Skin epidermis (tissue), 12 donors: ENCODE data around the gene CKMT1B.
"Not testable (repeated sequence)": the region's sequence is repeated elsewhere in the genome, so short reads cannot be mapped to it uniquely, and the experiment has no call there.

ENCODE experiments used
- H3K27ac ChIP-seq, 21 experiments: fragments of 200-600 bp; sonication (generic) in 11 of 21; one replicate each; pipeline ENCODE4 v1.5.0; 2020; ENCODE audit warnings: mild to moderate bottlenecking in 3 of 21, inconsistent platforms in 2 of 21, moderate library complexity in 2 of 21
- H3K4me3 ChIP-seq, 7 experiments: fragments of 200-600 bp; sonication (generic) in 2 of 7; one replicate each; pipeline ENCODE4 v1.5.0; 2020; ENCODE audit warnings: inconsistent platforms in 2 of 7, mild to moderate bottlenecking in 2 of 7, moderate library complexity in 1 of 7

The CKMT1B gene

DNA sequence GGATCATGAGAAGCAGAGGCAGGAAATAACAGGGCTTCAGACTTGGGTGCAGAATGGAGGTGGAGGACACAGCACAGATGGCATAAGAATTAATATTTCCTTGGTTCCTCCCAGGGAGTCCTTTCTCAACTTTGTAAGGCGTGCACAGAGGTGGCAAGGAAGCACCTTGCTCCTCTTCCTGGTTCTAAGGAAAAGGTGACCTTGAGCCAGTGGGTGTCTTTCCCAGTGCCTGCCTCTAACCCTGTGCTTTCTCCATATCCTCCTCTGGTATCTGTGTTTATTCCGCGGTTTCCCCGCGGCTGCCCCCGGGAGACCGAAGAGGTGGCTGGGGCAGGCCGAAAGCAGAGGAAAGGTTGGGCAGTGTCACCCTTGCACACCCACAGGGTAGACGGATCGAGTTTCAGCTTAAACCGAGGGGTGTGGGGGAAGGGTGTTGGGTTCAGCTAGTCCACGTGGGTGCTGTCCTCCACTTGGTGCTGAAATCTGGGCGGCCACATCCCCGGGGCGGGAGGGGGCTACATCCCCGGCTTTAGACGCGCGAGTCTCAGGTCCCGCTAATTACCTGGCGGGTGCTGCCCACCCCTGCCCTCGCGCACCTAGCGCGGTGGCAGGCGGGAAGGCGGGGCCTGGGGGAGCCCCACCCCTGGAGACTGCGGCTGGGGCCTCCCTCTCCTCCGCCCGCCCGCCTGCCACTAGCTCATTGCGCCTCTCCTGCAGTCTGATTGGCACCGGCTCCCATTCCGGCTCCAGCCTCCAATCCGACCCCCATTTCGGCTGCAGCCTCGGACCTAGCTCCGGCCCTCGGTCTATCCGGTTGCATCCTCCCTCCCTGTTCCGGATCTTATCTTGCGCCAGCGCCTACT lies at the start of gene CKMT1B:
CKMT1B (plus strand) TSS at position 700 of the 863 bp plus-strand sequence. CDS start 192 bp downstream, outside the sequence.
- not testable (repeated sequence) for H3K27ac ChIP-seq, H3K4me3 ChIP-seq

DNA sequence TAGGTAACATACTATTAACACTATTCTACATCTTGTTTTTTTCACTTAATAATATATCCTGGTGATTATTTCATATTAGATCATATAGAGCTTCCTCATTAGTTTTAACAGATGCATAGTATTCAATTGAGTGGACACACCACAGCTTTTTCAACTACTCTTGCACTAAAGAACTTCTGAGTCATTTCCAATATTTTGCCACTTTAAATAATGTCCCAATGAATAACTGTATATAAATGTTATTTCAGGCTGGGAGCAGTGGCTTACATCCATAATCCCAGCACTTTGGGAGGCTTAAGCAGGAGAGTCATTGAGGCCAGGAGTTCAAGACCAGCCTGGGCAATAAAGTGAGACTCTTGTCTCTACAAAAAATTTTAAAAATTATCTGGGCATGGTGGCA lies 49.6 kb upstream of the CKMT1B start:
- Histone ChIP-seq H3K4me3 (no peak overlapping the region), H3K27ac (no peak overlapping the region)

DNA sequence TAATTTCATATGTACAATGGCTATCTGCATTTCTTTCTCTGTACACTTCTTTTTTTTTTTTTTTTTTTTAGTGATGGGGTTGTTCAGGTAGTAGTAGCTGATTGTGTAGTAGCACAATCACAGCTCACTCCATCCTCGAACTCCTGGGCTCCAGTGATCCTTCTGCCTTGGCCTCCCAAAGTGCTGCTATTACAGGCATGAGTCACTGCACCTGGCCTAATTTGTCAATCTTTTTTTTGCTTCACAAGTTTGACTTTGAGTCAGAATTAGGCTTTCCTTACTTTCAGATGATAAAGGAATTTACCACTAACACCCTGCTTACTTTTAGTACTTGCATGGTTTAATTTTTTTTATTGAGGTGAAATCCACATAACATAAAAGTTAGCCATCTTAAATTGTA lies 48.4 kb upstream of the CKMT1B start:
- Histone ChIP-seq H3K4me3 (no peak overlapping the region), H3K27ac (no peak overlapping the region)

GRCh38 chr15:43547539-43547938 lies 46.3 kb upstream of the CKMT1B start:
- no peak overlapping the region for H3K27ac ChIP-seq
- no peak overlapping the region for H3K4me3 ChIP-seq

DNA sequence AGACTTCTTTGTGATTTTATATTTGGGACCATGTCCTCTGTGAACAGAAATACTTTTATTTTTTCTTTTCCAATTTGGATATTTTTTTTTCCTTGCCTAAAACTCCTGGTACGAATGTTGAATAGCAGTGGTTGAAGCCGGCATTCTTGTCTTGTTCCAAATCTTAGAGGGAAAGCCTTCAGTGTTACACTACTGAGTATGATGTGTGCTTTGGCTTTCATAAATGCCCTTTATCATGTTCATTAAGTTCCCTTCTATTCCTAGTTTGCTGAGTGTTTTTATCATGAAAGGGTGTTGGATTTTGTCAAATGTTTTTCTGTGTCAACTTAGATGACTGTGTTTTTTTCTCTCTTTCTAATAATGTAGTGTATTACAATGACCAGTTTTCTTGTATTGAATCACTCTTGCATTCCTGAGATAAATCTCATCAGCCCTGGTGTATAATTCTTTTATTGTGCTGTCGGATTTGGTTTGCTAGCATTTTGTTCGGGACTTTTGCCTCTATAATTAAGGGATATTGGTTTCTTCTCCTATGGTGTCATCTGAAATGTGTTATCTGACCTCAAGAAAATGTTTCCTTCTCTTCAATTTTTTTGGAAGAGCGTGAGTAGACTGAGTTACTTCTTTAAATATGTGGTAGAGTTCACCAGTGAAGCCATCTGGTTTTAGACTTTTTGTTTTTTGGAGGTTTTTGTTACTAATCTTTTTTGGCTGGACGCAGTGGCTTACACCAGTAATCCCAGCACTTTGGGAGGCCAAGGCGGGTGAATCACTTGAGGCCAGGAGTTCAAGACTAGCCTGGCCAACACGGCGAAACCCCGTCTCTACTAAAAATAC lies 43.1 kb upstream of the CKMT1B start:
- Histone ChIP-seq H3K4me3 (no peak overlapping the region), H3K27ac (peak overlapping the region in 2 of 21 experiments; percentile 24 to 44)

DNA sequence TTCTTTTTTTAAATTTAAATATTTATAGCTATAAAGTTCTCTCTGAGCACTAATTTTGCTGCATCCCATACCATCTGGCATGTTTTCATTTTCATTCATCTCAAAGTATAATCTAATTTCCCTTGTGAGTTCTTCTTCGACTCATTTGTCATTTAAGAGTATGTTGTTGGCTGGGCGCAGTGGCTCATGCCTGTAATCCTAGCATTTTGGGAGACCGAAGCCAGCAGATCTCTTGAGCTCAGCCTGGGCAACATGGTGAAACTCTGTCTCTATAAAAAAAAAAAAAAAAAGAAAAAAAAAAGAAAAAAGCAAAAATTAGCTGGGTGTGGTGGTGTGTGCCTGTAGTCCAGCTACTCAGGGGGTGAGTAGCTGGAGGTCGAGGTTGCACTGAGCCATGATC lies 41.6 kb upstream of the CKMT1B start:
- Histone ChIP-seq H3K27ac (peak overlapping the region in 2 of 21 experiments; percentile 17 to 43), H3K4me3 (no peak overlapping the region)

DNA sequence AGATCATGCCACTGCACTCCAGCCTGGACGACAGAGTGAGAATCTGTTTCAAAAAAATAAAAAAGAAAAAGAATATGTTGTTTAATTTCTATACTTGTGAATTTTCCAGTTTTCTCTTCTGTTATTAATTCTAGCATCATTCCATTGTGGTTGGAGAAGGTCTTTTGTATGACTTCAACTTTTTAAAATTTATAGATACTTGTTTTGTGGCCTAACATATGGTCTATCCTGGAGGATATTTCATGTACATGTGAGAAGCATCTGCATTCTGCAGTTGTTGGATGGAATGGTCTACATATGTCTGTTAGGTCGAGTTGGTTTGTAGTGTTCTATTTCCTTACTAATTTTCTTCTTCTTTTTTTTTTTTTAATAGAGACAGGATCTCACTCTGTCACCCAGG lies 40.8 kb upstream of the CKMT1B start:
- no peak overlapping the region for H3K4me3 ChIP-seq
- H3K27ac ChIP-seq = no peak overlapping the region

DNA sequence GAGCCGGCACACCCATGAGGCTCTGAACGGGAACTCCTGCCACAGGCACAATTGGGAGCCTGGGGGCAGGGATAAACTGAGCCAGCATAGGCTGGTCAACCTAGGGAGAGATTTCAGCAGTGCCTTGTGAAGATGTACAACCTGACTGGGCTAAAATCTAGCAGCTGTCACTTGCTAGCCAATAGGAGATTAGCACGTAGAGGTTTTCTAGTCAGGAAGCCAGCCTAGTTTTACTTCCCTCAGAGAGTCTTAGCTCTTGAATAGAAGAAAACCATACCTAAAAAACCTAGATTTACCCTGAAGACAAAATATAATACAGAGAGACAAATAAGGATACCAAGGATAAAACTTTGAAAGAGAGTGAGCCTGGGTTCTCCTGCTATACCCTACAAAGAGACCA lies 31.1 kb upstream of the CKMT1B start:
- H3K4me3 ChIP-seq, H3K27ac ChIP-seq: not testable (repeated sequence)

DNA sequence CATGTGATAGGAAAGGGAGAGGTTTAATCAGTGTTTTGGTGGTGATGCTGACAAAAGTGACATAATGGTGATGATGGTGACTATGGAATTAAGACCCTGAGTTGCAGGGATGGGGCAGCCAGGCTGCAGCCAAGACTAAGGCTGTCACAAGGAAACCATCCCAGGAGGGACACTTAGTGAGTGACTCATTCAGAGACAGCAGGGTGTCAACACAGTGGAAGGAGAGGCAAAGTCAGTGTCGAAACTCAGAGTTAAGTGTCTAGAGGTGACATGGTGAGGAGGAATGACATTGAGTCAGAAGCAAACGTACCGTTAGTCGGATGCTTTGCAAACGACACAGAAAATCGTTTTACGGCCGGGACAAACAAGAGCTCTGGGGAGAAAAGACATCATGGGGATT lies 30.0 kb upstream of the CKMT1B start:
- not testable (repeated sequence) for H3K4me3 ChIP-seq, H3K27ac ChIP-seq

GRCh38 chr15:43566615-43567014 lies 27.2 kb upstream of the CKMT1B start:
- not testable (repeated sequence) for H3K27ac ChIP-seq, H3K4me3 ChIP-seq

DNA sequence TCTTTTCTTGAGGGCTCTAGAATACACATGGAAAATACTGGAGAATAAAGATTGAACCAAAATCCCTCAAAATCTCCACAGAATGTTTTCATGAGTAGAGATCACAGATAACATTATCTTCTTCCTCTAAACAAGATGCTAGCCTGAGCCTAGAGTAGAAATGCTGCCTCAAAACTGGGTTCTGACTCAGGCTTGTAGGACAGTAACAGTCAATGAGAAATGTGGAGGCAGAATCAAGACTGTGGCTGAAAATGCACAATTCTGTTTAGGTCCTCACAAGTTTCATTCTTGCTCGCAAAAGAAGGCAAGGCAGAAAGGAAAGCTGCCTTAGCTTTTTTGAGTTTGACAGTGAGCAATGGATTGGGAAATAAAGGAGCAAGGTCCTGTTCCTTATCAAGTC lies 19.2 kb upstream of the CKMT1B start:
- H3K4me3 ChIP-seq, H3K27ac ChIP-seq: not testable (repeated sequence)

DNA sequence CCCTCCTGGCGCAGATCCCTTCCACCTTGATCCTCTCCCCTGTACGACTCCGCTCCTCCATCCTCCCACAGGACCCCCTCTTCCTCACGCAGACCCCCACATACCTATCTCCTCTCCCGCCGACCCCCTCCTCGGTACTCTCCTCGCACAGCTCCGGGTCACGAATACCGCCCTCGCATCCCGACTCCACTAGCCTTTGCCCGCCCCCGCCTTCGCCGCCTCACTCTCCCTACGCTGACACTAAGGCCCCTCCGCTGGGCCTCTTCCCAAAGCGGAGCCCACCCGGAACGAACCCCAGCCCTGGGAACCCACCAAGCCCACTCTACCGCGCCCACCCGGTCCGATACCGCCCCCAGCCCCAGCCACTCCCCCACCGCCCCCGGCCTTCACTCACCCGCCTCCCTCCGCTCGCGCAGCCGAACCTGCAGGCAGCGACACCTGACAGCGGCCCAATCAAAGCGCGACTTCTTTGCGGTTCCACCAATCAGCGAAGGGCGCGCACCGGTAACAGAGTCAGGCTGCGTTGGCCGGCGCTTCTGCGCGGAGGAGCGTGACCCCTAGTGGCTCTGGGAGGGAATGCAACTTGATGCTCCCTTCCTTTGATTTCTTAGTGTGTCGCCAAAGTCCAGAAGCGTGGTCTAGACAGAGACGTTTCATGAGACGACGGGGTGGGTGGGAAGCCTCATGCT lies 3.9 kb upstream of the CKMT1B start, which contains the start of gene PPIP5K1:
PPIP5K1 (minus strand) TSS at position 431 of the 689 bp plus-strand sequence. CDS start 5,704 bp downstream, outside the sequence.
- not testable (repeated sequence) for H3K27ac ChIP-seq, H3K4me3 ChIP-seq

DNA sequence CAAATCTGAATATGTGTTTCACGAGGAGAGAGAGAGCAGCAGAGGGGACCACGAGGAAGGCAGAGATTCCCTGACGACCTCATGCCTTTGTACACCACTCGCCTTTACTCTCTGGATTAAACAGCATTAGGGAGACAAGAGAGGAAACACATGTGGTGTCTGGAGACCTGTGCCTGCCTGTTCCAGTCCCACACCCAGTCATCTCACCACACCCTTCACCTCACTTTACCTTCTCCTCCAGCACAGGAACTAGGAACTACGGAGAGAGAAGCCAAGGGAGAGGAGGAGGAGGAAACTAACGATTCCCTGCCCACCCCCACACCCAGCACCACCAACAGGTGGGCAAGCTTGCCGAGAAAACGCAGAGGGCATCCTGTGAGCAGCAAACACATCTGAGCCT lies 986 bp upstream of the CKMT1B start:
- not testable (repeated sequence) for H3K27ac ChIP-seq

GRCh38 chr15:43599131-43599530 lies 5.3 kb downstream of the CKMT1B start:
- H3K4me3 ChIP-seq, H3K27ac ChIP-seq: not testable (repeated sequence)

More for the DNA sequence above, 986 bp upstream of the CKMT1B start:
- not testable (repeated sequence) for H3K4me3 ChIP-seq

- not testable (repeated sequence) for H3K27ac ChIP-seq, H3K4me3 ChIP-seq
Observed at GRCh38 chr15:43600200-43600599, 6.4 kb downstream of the CKMT1B start.

DNA sequence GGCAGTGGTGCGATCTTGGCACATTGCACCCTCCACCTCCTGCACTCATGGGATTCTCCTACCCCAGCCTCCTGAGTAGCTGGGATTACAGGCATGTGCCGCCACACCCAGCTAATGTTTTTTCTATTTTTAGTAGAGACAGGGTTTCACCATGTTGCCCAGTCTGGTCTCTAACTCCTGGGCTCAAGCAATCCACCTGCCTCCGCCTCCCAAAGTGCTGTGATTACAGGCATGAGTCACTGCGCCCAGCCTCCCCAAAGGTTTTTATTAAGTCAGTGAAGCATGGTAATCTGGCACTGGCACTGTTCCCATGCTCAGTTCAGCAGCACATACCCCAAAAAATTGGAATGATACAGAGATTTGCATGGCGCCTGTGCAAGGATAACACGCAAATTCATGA lies 8.4 kb downstream of the CKMT1B start:
- H3K4me3 ChIP-seq = not testable (repeated sequence)

DNA sequence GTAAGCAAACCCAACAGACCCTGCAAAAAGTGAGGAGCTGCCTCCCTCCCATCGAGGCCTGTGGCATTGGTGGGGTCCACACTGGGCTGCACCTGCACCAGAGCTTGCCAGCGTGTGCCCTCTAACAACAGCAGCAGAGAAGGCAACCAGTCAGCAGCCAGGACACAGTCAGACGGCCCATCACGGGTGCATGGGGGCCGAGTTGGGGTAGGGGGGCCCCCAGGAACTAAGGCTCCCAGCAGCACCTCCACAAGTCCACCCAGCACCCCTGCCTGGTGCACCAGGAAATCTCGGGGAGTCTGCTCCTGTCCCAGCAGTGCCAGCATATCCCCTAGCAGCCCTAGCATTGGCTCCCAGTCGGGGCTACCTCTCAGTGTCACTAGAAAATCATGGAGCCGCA lies 23.9 kb downstream of the CKMT1B start:
- not testable (repeated sequence) for H3K4me3 ChIP-seq, H3K27ac ChIP-seq

More for the DNA sequence above, 8.4 kb downstream of the CKMT1B start:
- H3K27ac ChIP-seq = not testable (repeated sequence)

DNA sequence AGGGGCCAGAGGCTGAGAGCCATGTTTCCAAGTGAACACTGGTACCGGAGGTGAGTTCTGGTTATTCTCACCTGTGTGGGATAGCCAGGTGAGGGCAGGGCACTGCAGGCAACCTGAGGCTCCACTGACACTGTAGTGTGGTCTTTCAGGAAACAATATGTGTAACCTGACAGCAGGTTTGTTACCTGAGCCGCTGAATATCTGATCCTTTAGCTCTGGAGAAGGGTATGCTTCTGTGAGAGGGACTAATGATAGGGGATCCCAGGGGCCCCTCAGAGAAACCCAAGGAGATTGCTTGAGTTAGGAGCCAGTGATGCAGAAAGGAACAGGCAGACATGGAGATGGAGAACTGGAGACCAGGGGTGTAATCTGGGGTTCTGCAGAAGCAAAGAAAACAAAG lies 24.9 kb downstream of the CKMT1B start, which contains the start of gene STRC:
STRC (minus strand) TSS at position 101 of the 400 bp plus-strand sequence; CDS start at position 23, 78 bp downstream.
- not testable (repeated sequence) for H3K27ac ChIP-seq

GRCh38 chr15:43622068-43622799 lies 28.4 kb downstream of the CKMT1B start:
- not testable (repeated sequence) for H3K4me3 ChIP-seq, H3K27ac ChIP-seq

More for the DNA sequence above, 24.9 kb downstream of the CKMT1B start, which contains the start of gene STRC:
- not testable (repeated sequence) for H3K4me3 ChIP-seq
